ENCODE measurements around the gene ZFAND3. TPM values are rescaled to one million over a fixed set of nuclear protein-coding genes. Genes with fewer than 3 reads are reported as not detected.

ZFAND3 gene
- total and polyA plus RNA-seq, 2 donors (not counting 1 experiment from before 2014, with no cell fraction given): 21.5 to 40.8 TPM

DNA sequence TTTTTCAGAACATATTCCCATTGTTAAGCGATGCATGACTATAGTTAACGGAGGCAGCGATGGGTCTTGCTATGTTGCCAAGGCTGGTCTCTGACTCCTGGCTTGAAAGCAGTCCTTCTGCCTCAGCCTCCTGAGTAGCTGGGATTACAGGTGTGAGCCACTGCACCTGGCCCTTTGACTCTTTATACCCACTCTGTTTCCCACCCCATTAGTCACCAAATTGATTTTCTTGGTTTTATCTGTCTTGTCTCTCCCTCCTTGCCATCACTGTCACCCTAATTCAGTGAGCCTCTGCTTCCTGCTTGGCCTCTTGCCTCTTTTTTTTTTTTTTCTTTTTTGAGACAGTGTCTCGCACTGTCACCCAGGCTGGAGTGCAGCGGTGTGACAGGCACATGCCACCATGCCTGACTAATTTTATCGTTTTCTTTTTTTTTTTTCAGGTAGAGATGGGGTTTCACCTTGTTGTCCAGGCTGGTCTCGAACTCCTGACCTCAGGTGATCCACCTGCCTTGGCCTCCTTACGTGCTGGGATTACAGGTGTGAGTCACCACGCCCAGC, 31.3 kb downstream of the ZFAND3 start:
- Histone ChIP-seq H3K4me3 (replicated peaks in 1 of 4; ENCODE audit: control extremely low read depth in 1 of 4, insufficient read depth in 1 of 4, low read depth in 3 of 4, low read length in 4 of 4) (no peak overlapping the region), H3K4me2 (ENCODE audit: extremely low read depth, insufficient read depth, low read length) (no peak overlapping the region), H4K20me1 (ENCODE audit: control insufficient read depth, extremely low read depth, insufficient read depth, low read length) (peaks cover 3% of the 10 kb centered on the region), H3K27ac (ENCODE audit: insufficient read depth, low read length) (no peak overlapping the region), H3K4me1 (ENCODE audit: control insufficient read depth, extremely low read depth, insufficient read depth, low read length) (no peaks in the 10 kb centered on the region), H3K79me2 (ENCODE audit: control insufficient read depth, insufficient read depth, low read length) (peaks cover 77% of the 10 kb centered on the region), H3K27me3 (ENCODE audit: control insufficient read depth, insufficient read depth, low read length) (no peaks in the 10 kb centered on the region), H3K36me3 (ENCODE audit: control insufficient read depth, insufficient read depth, low read length) (no peaks in the 10 kb centered on the region), H3K9me3 (ENCODE audit: control insufficient read depth, insufficient read depth, low read depth, low read length) (no peaks in the 10 kb centered on the region), H2AFZ (ENCODE audit: low read length) (no peak overlapping the region), H3K9ac (ENCODE audit: insufficient read depth, low read length) (no peak overlapping the region)
- TF ChIP-seq CTCF (conservative IDR thresholded peaks at IDR 0.05 in 1 of 2, IDR thresholded peaks at IDR 0.05 in 1 of 2; ENCODE audit: low read depth in 1 of 2, low read length in 2 of 2) (no peak), EZH2 (IDR thresholded peaks at IDR 0.05; ENCODE audit: low read length, missing control alignments) (no peak)
- DNase-seq (ENCODE audit: low read depth in 2 of 2): no peak

DNA sequence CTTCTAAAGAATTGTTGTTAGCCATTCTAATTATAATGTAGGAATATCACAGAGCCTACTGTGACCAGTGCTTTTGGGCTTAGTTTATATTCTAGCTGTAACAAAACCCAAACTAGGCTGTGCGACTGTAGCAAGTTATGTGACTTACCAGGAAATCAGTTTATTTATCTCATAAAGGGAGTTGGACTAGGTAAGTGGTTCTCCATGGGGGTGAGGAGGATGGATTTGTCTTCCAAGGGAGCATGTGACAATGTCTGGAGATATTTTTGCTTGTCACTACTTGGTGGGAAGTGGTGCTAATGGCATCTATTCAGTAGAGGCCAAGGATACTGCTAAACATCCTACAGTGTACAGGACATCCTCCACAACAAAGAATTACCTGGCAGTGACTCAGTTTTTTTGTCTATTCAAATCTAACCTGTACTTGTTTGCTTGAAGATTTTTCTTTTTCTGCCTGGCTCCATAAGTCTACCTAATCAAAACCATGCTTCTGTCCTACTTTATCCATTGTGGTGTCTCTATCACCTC, 32.5 kb downstream of the ZFAND3 start:
- Histone ChIP-seq H3K4me3 (replicated peaks in 1 of 4; ENCODE audit: control extremely low read depth in 1 of 4, insufficient read depth in 1 of 4, low read depth in 3 of 4, low read length in 4 of 4) (no peak overlapping the region), H3K79me2 (ENCODE audit: control insufficient read depth, insufficient read depth, low read length) (peaks cover 76% of the 10 kb centered on the region), H3K9ac (ENCODE audit: insufficient read depth, low read length) (no peak overlapping the region), H4K20me1 (ENCODE audit: control insufficient read depth, extremely low read depth, insufficient read depth, low read length) (peaks cover under 1% of the 10 kb centered on the region), H3K36me3 (ENCODE audit: control insufficient read depth, insufficient read depth, low read length) (no peaks in the 10 kb centered on the region), H3K27ac (ENCODE audit: insufficient read depth, low read length) (no peak overlapping the region), H3K9me3 (ENCODE audit: control insufficient read depth, insufficient read depth, low read depth, low read length) (no peaks in the 10 kb centered on the region), H3K4me2 (ENCODE audit: extremely low read depth, insufficient read depth, low read length) (no peak overlapping the region), H3K4me1 (ENCODE audit: control insufficient read depth, extremely low read depth, insufficient read depth, low read length) (no peaks in the 10 kb centered on the region), H2AFZ (ENCODE audit: low read length) (no peak overlapping the region), H3K27me3 (ENCODE audit: control insufficient read depth, insufficient read depth, low read length) (no peaks in the 10 kb centered on the region)
- TF ChIP-seq CTCF (conservative IDR thresholded peaks at IDR 0.05 in 1 of 2, IDR thresholded peaks at IDR 0.05 in 1 of 2; ENCODE audit: low read depth in 1 of 2, low read length in 2 of 2) (no peak), EZH2 (IDR thresholded peaks at IDR 0.05; ENCODE audit: low read length, missing control alignments) (no peak)
- no peak for DNase-seq (ENCODE audit: low read depth in 2 of 2)

DNA sequence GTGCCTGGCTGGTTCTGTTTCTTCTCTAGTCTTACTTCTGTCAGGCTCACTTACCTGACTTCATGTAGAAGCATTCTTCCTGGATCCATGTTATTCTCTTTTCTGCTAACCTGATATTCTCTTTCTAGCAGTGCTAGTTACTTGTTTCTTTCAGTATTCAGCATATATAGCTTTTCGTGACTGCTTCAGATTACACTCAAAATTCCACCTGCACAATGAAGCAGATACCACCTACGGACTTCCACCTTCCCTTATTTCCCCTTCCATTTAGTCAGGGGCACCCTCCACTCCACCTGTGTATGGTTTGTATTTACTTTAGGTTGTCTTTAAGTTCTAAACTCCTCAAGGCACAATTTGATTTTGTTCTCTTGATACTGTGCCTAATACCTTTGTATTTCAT, 36.8 kb downstream of the ZFAND3 start:
- H3K36me3 ChIP-seq (ENCODE audit: control insufficient read depth, insufficient read depth, low read length): no peaks in the 10 kb centered on the region
- no peak for DNase-seq (ENCODE audit: low read depth in 2 of 2)
- no peaks in the 10 kb centered on the region for H3K4me1 ChIP-seq (ENCODE audit: control insufficient read depth, extremely low read depth, insufficient read depth, low read length)
- no peak overlapping the region for H3K9ac ChIP-seq (ENCODE audit: insufficient read depth, low read length)
- peaks cover 66% of the 10 kb centered on the region for H3K79me2 ChIP-seq (ENCODE audit: control insufficient read depth, insufficient read depth, low read length)
- H3K4me2 ChIP-seq (ENCODE audit: extremely low read depth, insufficient read depth, low read length): no peak overlapping the region
- H3K27ac ChIP-seq (ENCODE audit: insufficient read depth, low read length): no peak overlapping the region
- no peak overlapping the region for H3K4me3 ChIP-seq (replicated peaks in 1 of 4; ENCODE audit: control extremely low read depth in 1 of 4, insufficient read depth in 1 of 4, low read depth in 3 of 4, low read length in 4 of 4)
- no peaks in the 10 kb centered on the region for H3K9me3 ChIP-seq (ENCODE audit: control insufficient read depth, insufficient read depth, low read depth, low read length)
- H4K20me1 ChIP-seq (ENCODE audit: control insufficient read depth, extremely low read depth, insufficient read depth, low read length): peaks cover 1% of the 10 kb centered on the region
- H3K27me3 ChIP-seq (ENCODE audit: control insufficient read depth, insufficient read depth, low read length): no peaks in the 10 kb centered on the region
- TF ChIP-seq EZH2 (IDR thresholded peaks at IDR 0.05; ENCODE audit: low read length, missing control alignments) (no peak), CTCF (conservative IDR thresholded peaks at IDR 0.05 in 1 of 2, IDR thresholded peaks at IDR 0.05 in 1 of 2; ENCODE audit: low read depth in 1 of 2, low read length in 2 of 2) (no peak)
- no peak overlapping the region for H2AFZ ChIP-seq (ENCODE audit: low read length)

Data from fibroblast of lung (primary cell).